HCT116 (cell line): ENCODE measurements around the gene CIROP.

Source experiments
- CTCF ChIP-seq, 3 experiments: fragments of 200-600 bp in 1 of 3; sonication (generic) in 1 of 3; IDR thresholded peaks in 2 of 3; conservative IDR thresholded peaks in 1 of 3; 2 replicates each; pipeline ENCODE4 v1.5.1; 2012 to 2017; ENCODE audit warnings: low read depth in 2 of 3, low read length in 2 of 3, antibody characterized with exemption in 1 of 3, borderline replicate concordance in 1 of 3, control low read depth in 1 of 3, mild to moderate bottlenecking in 1 of 3, mixed read lengths in 1 of 3, mixed run types in 1 of 3, moderate library complexity in 1 of 3; ENCODE audit not compliant: insufficient read depth in 1 of 3
- EZH2 ChIP-seq: fragments of 200-600 bp; sonication (generic); IDR thresholded peaks from 2 replicates; pipeline ENCODE4 v1.6.1; 2017; ENCODE audit warnings: antibody characterized with exemption, mixed run types
- EZH2phosphoT487 ChIP-seq: fragments of 200-600 bp; IDR thresholded peaks from 2 replicates; pipeline ENCODE4 v1.6.1; 2018; ENCODE audit warnings: antibody characterized with exemption, borderline replicate concordance
- FOSL1 ChIP-seq: IDR thresholded peaks from 2 replicates; pipeline ENCODE4 v1.6.1; 2012; ENCODE audit warnings: low read depth
- POLR2A ChIP-seq: IDR thresholded peaks from 2 replicates; pipeline ENCODE4 v1.7.0; 2011; ENCODE audit warnings: borderline replicate concordance; ENCODE audit not compliant: insufficient read depth, insufficient read length; ENCODE audit errors: extremely low read depth
- POLR2AphosphoS5 ChIP-seq: IDR thresholded peaks from 2 replicates; pipeline ENCODE4 v1.6.1; 2011; ENCODE audit warnings: mild to moderate bottlenecking, low read depth, low read length, moderate library complexity
- RAD21 ChIP-seq: IDR thresholded peaks from 2 replicates; pipeline ENCODE4 v1.6.1; 2012; ENCODE audit warnings: low read depth, mild to moderate bottlenecking
- SP1 ChIP-seq: IDR thresholded peaks from 2 replicates; pipeline ENCODE4 v1.6.1; 2012; ENCODE audit warnings: low read depth
- ZNF274 ChIP-seq: fragments of 200-500 bp; sonication (Bioruptor generic); IDR thresholded peaks from 2 replicates; pipeline ENCODE4 v1.6.1; 2014; ENCODE audit warnings: mild to moderate bottlenecking, low read depth, low read length, inconsistent platforms

- TF ChIP-seq CTCF (IDR thresholded peaks at IDR 0.05 in 2 of 3, conservative IDR thresholded peaks at IDR 0.05 in 1 of 3; ENCODE audit: borderline replicate concordance in 1 of 3, insufficient read depth in 1 of 3, low read depth in 2 of 3, low read length in 2 of 3) (no peak), POLR2A (no peak), POLR2AphosphoS5 (no peak), ZNF274 (no peak), EZH2phosphoT487 (no peak), EZH2 (no peak), RAD21 (no peak), FOSL1 (no peak), SP1 (no peak)
Measured at GRCh38 chr14:23104070-23104590, 659 bp downstream of the CIROP start.
